Type B pancreatic cell (in vitro differentiated cells): ENCODE data around the gene MBD3L3. TPM values are rescaled to one million over a fixed set of nuclear protein-coding genes. Genes with fewer than 3 reads are reported as not detected.
"Not testable (repeated sequence)": the region's sequence is repeated elsewhere in the genome, so short reads cannot be mapped to it uniquely, and the experiment has no call there.

ENCODE experiments used
- DNase-seq: peaks from one replicate; pipeline ENCODE4 v3.0.0; 2021; ENCODE audit warnings: mixed read lengths; ENCODE audit not compliant: unreplicated experiment; ENCODE audit errors: extremely low spot score
- H3K27ac Mint-ChIP-seq: 2 replicates; pipeline ENCODE4 v1.8.0; 2021; ENCODE audit warnings: mild to moderate bottlenecking, mixed read lengths
- H3K27me3 Mint-ChIP-seq: 2 replicates; pipeline ENCODE4 v1.8.0; 2021; ENCODE audit warnings: mixed read lengths
- H3K36me3 Mint-ChIP-seq: 2 replicates; pipeline ENCODE4 v1.8.0; 2021; ENCODE audit warnings: mixed read lengths
- H3K4me1 Mint-ChIP-seq: one replicate; pipeline ENCODE4 v1.8.0; 2021; ENCODE audit warnings: mixed read lengths; ENCODE audit not compliant: unreplicated experiment
- H3K4me3 Mint-ChIP-seq: 2 replicates; pipeline ENCODE4 v1.8.0; 2021; ENCODE audit warnings: mild to moderate bottlenecking, mixed read lengths
- H3K9me3 Mint-ChIP-seq: 2 replicates; pipeline ENCODE4 v1.8.0; 2021; ENCODE audit warnings: mixed read lengths
- total RNA-seq: library from RNA; stranded (reverse); gene quantifications from 2 replicates; pipeline ENCODE4 v1.2.1, GENCODE V29; 2021; ENCODE audit warnings: low replicate concordance
- TF ChIP-seq, protein P1 (sequence below): fragments of 200-600 bp; sonication (generic); conservative IDR thresholded peaks from 2 replicates; pipeline ENCODE4 v1.5.0; 2021; ENCODE audit warnings: antibody characterized with exemption, mild to moderate bottlenecking

Gene MBD3L3
- total RNA-seq, 1 donor from 2014 or later = not detected

DNA sequence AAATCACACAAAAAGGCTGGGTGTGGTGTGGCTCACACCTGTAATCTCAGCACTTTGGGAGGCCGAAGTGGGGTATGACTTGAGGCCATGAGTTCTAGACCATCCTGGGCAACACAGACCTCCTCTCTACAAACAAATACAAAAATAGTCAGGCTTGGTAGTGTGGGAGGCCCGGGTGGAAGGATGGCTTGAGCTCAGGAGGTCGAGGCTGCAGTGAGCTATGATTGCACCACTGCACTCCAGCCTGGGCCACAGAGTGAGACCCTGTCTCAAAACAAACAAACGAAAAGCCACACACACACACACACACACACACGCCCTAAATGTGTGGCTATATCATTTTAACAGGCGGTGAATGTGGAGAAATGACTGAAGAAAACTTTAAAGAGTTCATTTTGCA, 10.1 kb upstream of the MBD3L3 start:
- TF ChIP-seq, protein P1, sequence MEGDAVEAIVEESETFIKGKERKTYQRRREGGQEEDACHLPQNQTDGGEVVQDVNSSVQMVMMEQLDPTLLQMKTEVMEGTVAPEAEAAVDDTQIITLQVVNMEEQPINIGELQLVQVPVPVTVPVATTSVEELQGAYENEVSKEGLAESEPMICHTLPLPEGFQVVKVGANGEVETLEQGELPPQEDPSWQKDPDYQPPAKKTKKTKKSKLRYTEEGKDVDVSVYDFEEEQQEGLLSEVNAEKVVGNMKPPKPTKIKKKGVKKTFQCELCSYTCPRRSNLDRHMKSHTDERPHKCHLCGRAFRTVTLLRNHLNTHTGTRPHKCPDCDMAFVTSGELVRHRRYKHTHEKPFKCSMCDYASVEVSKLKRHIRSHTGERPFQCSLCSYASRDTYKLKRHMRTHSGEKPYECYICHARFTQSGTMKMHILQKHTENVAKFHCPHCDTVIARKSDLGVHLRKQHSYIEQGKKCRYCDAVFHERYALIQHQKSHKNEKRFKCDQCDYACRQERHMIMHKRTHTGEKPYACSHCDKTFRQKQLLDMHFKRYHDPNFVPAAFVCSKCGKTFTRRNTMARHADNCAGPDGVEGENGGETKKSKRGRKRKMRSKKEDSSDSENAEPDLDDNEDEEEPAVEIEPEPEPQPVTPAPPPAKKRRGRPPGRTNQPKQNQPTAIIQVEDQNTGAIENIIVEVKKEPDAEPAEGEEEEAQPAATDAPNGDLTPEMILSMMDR = no peak

DNA sequence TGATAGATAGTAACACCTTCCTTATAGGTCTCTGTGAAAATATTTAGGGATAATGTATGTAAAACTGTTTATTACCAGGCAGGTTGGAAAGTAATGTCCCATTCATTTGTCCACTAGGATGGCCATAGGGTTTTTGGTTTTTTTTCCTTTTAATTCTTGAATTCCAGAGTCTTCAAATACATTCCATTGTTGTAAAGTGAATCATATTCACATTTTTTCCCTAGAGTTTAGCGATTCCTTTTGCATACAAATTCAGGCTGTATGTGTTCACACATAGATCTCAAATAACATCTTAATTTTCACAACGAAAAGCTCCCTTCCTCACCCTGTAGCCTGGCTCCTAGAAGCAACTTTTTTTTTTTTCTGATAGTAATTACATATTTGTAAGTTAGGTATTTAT, 9.2 kb upstream of the MBD3L3 start:
- Mint-ChIP-seq H3K4me1 (peaks cover 4% of the 10 kb centered on the region), H3K36me3 (peaks cover 8% of the 10 kb centered on the region), H3K4me3 (no peak overlapping the region), H3K9me3 (no peaks in the 10 kb centered on the region), H3K27me3 (no peaks in the 10 kb centered on the region), H3K27ac (no peak overlapping the region)
- TF ChIP-seq, protein P1 = no peak
- no peak for DNase-seq

More for the DNA sequence above, 10.1 kb upstream of the MBD3L3 start:
- peak overlapping the region; percentile 91 for H3K27ac Mint-ChIP-seq
- H3K4me1 Mint-ChIP-seq = peaks cover 4% of the 10 kb centered on the region
- H3K4me3 Mint-ChIP-seq = peak overlapping the region; percentile 96
- H3K36me3 Mint-ChIP-seq = peaks cover 10% of the 10 kb centered on the region
- no peaks in the 10 kb centered on the region for H3K27me3 Mint-ChIP-seq
- DNase-seq = no peak
- no peaks in the 10 kb centered on the region for H3K9me3 Mint-ChIP-seq

- not testable (repeated sequence) for H3K27me3 Mint-ChIP-seq, H3K27ac Mint-ChIP-seq, H3K4me1 Mint-ChIP-seq, H3K36me3 Mint-ChIP-seq, H3K4me3 Mint-ChIP-seq, H3K9me3 Mint-ChIP-seq, DNase-seq
- TF ChIP-seq, protein P1 = peak; percentile 50
Measured at GRCh38 chr19:7067122-7067521, 8.6 kb upstream of the MBD3L3 start.

GRCh38 chr19:7063764-7064418, 5.4 kb upstream of the MBD3L3 start:
- Mint-ChIP-seq H3K4me3 (no peak overlapping the region), H3K27ac (no peak overlapping the region), H3K27me3 (no peaks in the 10 kb centered on the region), H3K9me3 (no peaks in the 10 kb centered on the region), H3K4me1 (peaks cover 1% of the 10 kb centered on the region), H3K36me3 (no peaks in the 10 kb centered on the region)
- DNase-seq = no peak
- TF ChIP-seq, protein P1 = no peak

DNA sequence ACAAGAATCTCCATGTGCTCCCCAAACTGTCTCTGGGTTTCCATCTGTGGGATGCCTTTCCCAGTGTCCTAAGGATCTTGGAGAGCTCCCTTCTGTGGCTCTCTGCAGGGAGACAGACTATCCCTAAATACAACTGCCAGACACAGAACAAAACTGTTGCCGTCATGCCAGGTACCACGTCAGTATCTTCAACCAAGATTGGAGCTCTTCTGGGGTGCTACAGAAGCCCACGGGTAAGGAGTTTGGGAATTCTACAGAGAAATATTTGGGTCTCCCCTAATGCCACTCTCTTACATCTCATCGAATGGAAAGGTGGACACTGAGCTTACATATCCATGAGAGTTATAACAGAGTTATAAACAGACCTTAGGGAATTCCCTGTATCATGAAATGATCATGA, 4.9 kb upstream of the MBD3L3 start:
- Mint-ChIP-seq H3K27me3 (no peaks in the 10 kb centered on the region), H3K36me3 (no peaks in the 10 kb centered on the region), H3K9me3 (no peaks in the 10 kb centered on the region), H3K27ac (no peak overlapping the region), H3K4me3 (no peak overlapping the region), H3K4me1 (no peaks in the 10 kb centered on the region)
- no peak for DNase-seq
- TF ChIP-seq, protein P1 = no peak

DNA sequence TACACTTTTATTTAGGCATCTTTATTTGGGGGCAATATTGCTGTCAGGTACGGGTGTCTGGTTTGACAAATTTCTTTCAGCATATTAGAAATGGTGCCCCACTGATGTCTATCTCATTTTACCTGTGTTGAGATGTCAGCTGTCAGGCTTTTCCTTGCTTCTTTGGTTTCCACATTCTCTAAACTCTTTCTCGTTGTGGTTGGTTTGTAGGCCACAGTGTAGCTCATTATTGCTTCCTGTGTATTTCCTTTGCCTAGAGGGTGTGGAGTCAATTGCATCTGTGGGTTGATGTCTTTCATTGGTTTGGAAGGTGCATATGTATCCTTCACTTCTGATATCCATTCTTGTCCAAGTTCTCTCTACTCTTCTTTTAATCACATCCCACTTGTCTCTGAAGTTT, 1.5 kb upstream of the MBD3L3 start:
- not testable (repeated sequence) for H3K36me3 Mint-ChIP-seq, H3K9me3 Mint-ChIP-seq, H3K4me1 Mint-ChIP-seq, DNase-seq, H3K4me3 Mint-ChIP-seq, H3K27ac Mint-ChIP-seq, H3K27me3 Mint-ChIP-seq

DNA sequence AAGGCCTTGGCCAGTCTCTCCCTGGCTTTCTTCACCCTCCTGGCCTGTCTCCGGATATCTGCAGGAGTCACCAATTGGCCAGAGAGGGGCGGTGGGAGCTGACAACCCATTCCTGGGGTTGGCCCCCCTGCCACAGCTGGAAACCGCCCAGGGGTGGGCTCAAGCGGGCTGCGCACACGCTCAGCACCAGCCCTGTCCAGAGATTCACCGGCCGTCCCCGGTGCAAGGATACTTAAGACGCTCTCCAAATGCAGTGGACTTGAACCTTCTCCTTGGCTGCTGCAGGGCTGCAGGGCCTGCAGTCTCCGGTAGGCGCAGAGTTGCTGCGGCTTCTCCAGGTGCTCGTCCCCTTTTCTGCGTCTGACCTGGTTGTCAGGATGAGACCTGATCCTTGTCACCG, 2.1 kb downstream of the MBD3L3 start:
- H3K36me3 Mint-ChIP-seq, H3K27ac Mint-ChIP-seq, H3K9me3 Mint-ChIP-seq, H3K27me3 Mint-ChIP-seq, DNase-seq, H3K4me1 Mint-ChIP-seq, H3K4me3 Mint-ChIP-seq: not testable (repeated sequence)

DNA sequence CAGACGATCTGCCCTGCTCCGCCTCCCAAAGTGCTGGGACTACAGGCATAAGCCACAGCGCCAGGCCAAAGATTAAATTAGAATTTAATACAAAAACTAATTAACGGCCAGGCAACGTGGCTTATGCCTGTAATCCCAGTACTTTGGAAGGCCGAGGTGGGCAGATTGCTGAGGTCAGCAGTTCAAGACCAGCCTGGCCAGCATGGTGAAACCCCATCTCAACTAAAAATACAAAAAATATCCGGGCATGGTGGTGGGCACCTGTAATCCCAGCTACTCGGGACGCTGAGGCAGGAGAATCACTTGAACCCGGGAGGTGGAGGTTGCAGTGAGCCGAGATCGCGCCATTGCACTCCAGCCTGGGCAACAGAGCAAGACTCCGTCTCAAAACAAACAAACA, 2.8 kb downstream of the MBD3L3 start:
- not testable (repeated sequence) for H3K4me3 Mint-ChIP-seq, H3K36me3 Mint-ChIP-seq, H3K4me1 Mint-ChIP-seq, H3K27me3 Mint-ChIP-seq, DNase-seq, H3K9me3 Mint-ChIP-seq, H3K27ac Mint-ChIP-seq

DNA sequence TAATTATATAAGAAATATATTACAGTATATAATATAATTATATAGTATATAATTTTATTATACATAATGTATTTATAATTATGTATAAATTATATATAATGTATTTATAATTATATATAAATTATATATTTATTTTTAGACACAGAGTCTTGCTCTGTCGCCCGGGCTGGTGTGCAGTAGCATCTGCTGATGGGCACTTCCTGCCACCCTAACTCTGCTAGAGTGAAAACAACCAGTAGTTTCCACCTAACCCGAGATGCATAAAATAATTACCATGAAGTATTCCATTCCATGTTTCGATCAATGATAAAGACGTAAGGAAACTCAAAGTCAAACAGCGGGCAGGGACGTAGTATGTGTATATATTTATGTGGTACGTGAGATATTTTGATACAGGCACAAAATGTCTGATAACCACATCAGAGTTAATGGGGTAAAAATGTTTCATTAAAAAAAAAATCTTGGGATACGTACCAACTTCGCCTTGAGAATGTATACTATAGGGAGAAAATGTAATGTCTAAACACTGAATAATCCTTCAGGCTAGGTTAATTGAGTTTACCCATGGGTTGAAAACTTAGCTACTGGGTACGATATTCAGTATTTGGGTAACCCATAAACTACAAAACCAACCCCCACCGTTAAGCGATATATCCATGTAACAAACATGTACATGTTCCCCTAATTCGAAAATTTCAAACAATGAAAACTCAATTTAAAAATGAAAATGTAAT, 3.7 kb downstream of the MBD3L3 start:
- H3K9me3 Mint-ChIP-seq, H3K27me3 Mint-ChIP-seq, DNase-seq, H3K4me3 Mint-ChIP-seq, H3K36me3 Mint-ChIP-seq, H3K4me1 Mint-ChIP-seq, H3K27ac Mint-ChIP-seq: not testable (repeated sequence)
